ENCODE data around the gene SMARCE1. TPM values are rescaled to one million over a fixed set of nuclear protein-coding genes. Genes with fewer than 3 reads are reported as not detected.

Gene SMARCE1
- total RNA-seq, 1 donor from 2014 or later, result 93.1 TPM

- Mint-ChIP-seq H3K27me3 (ENCODE audit: low read depth) (peaks cover 42% of the 10 kb centered on the region), H3K4me3 (ENCODE audit: unreplicated experiment) (no peak overlapping the region)
These were observed 39.5 kb upstream of the SMARCE1 start for GRCh38 chr17:40687106-40687505.

GRCh38 chr17:40686192-40686591 lies 38.6 kb upstream of the SMARCE1 start:
- Mint-ChIP-seq H3K9me3 (ENCODE audit: low read depth) (no peaks in the 10 kb centered on the region), H3K4me1 (ENCODE audit: low read depth) (no peaks in the 10 kb centered on the region), H3K27me3 (ENCODE audit: low read depth) (peaks cover 43% of the 10 kb centered on the region), H3K4me3 (ENCODE audit: unreplicated experiment) (no peak overlapping the region), H3K27ac (ENCODE audit: unreplicated experiment) (no peak overlapping the region), H3K36me3 (ENCODE audit: low read depth) (no peaks in the 10 kb centered on the region)
- no peak for TF ChIP-seq CTCF (IDR thresholded peaks at IDR 0.05)
- no peak for DNase-seq (ENCODE audit: low spot score)

More at GRCh38 chr17:40687106-40687505, 39.5 kb upstream of the SMARCE1 start:
- Mint-ChIP-seq H3K9me3 (ENCODE audit: low read depth) (no peaks in the 10 kb centered on the region), H3K36me3 (ENCODE audit: low read depth) (no peaks in the 10 kb centered on the region), H3K27ac (ENCODE audit: unreplicated experiment) (no peak overlapping the region), H3K4me1 (ENCODE audit: low read depth) (no peaks in the 10 kb centered on the region)
- no peak for TF ChIP-seq CTCF (IDR thresholded peaks at IDR 0.05)
- no peak for DNase-seq (ENCODE audit: low spot score)

GRCh38 chr17:40680998-40681397 lies 33.4 kb upstream of the SMARCE1 start:
- Mint-ChIP-seq H3K4me3 (ENCODE audit: unreplicated experiment) (no peak overlapping the region), H3K4me1 (ENCODE audit: low read depth) (no peaks in the 10 kb centered on the region), H3K9me3 (ENCODE audit: low read depth) (no peaks in the 10 kb centered on the region), H3K36me3 (ENCODE audit: low read depth) (no peaks in the 10 kb centered on the region), H3K27ac (ENCODE audit: unreplicated experiment) (no peak overlapping the region), H3K27me3 (ENCODE audit: low read depth) (peaks cover 58% of the 10 kb centered on the region)
- DNase-seq (ENCODE audit: low spot score), result no peak
- no peak for TF ChIP-seq CTCF (IDR thresholded peaks at IDR 0.05)

- no peak for TF ChIP-seq CTCF (IDR thresholded peaks at IDR 0.05)
- DNase-seq (ENCODE audit: low spot score), result no peak
- Mint-ChIP-seq H3K27ac (ENCODE audit: unreplicated experiment) (no peak overlapping the region), H3K9me3 (ENCODE audit: low read depth) (no peaks in the 10 kb centered on the region), H3K27me3 (ENCODE audit: low read depth) (peaks cover 62% of the 10 kb centered on the region), H3K4me3 (ENCODE audit: unreplicated experiment) (no peak overlapping the region), H3K4me1 (ENCODE audit: low read depth) (no peaks in the 10 kb centered on the region), H3K36me3 (ENCODE audit: low read depth) (no peaks in the 10 kb centered on the region)
These were observed 31.9 kb upstream of the SMARCE1 start for GRCh38 chr17:40679523-40679907.

GRCh38 chr17:40678902-40679522 lies 31.4 kb upstream of the SMARCE1 start:
- H3K4me1 Mint-ChIP-seq (ENCODE audit: low read depth), result no peaks in the 10 kb centered on the region
- no peaks in the 10 kb centered on the region for H3K9me3 Mint-ChIP-seq (ENCODE audit: low read depth)
- TF ChIP-seq CTCF (IDR thresholded peaks at IDR 0.05), result no peak
- DNase-seq (ENCODE audit: low spot score), result no peak
- H3K36me3 Mint-ChIP-seq (ENCODE audit: low read depth), result no peaks in the 10 kb centered on the region
- H3K27ac Mint-ChIP-seq (ENCODE audit: unreplicated experiment), result no peak overlapping the region
- H3K27me3 Mint-ChIP-seq (ENCODE audit: low read depth), result peaks cover 64% of the 10 kb centered on the region
- H3K4me3 Mint-ChIP-seq (ENCODE audit: unreplicated experiment), result no peak overlapping the region
